Uterus (tissue), 2 donors: ENCODE data around the gene GPR151.

Experiments
- CTCF ChIP-seq, 4 experiments: fragments of 200-600 bp in 2 of 4; fragments of 450-650 bp in 2 of 4; sonication (generic) in 2 of 4; IDR thresholded peaks; one replicate each; pipeline ENCODE4 v1.5.1; 2016 to 2019; ENCODE audit warnings: antibody characterized with exemption in 4 of 4, mild to moderate bottlenecking in 2 of 4, moderate library complexity in 1 of 4
- POLR2A ChIP-seq, 2 donors: fragments of 450-650 bp; IDR thresholded peaks; one replicate each; pipeline ENCODE4 v1.6.1; 2016; ENCODE audit warnings: antibody characterized with exemption in 2 of 2, mild to moderate bottlenecking in 1 of 2, moderate library complexity in 1 of 2

GRCh38 chr5:146513462-146513861 lies 2.5 kb downstream of the GPR151 start:
- no peak for TF ChIP-seq CTCF (IDR thresholded peaks at IDR 0.05)
- no peak for TF ChIP-seq POLR2A (IDR thresholded peaks at IDR 0.05)
